Ovary (tissue), 10 donors: ENCODE measurements around the gene ANKRD31. TPM values are rescaled to one million over a fixed set of nuclear protein-coding genes. Genes with fewer than 3 reads are reported as not detected.

Experiments
- DNase-seq, 5 donors: peaks; one replicate each; pipeline ENCODE4 v3.0.0-alpha.2; 2019 to 2020
- H3K27ac ChIP-seq, 2 donors: fragments of 200-600 bp; one replicate each; pipeline versions ENCODE4 v1.5.1 to v1.8.0; 2019 to 2022
- H3K27me3 ChIP-seq: fragments of 200-600 bp; one replicate; pipeline ENCODE4 v1.8.0; 2022
- H3K36me3 ChIP-seq: fragments of 200-600 bp; sonication (generic); one replicate; pipeline ENCODE4 v1.5.1; 2019
- H3K4me1 ChIP-seq: one replicate; pipeline ENCODE4 v1.8.1; 2013; ENCODE audit warnings: mild to moderate bottlenecking, moderate library complexity; ENCODE audit not compliant: insufficient read depth
- H3K4me3 ChIP-seq: fragments of 200-600 bp; sonication (generic); one replicate; pipeline ENCODE4 v1.5.1; 2017
- H3K9me3 ChIP-seq, 2 donors: fragments of 200-600 bp in 1 of 2; sonication (generic) in 1 of 2; one replicate each; pipeline versions ENCODE4 v1.5.1 to v1.8.1; 2013 to 2019; ENCODE audit warnings: mild to moderate bottlenecking in 1 of 2, moderate library complexity in 1 of 2
- CTCF ChIP-seq, 3 donors: fragments of 450-650 bp in 2 of 3; fragments of 200-600 bp in 1 of 3; IDR thresholded peaks; one replicate each; pipeline versions ENCODE4 v1.5.1 to v1.8.0; 2016 to 2022; ENCODE audit warnings: antibody characterized with exemption in 3 of 3, mild to moderate bottlenecking in 1 of 3
- EP300 ChIP-seq: sonication (generic); formaldehyde crosslinking; IDR thresholded peaks from one replicate; pipeline ENCODE4 v1.6.1; 2017; ENCODE audit warnings: antibody characterized with exemption
- POLR2A ChIP-seq: fragments of 450-650 bp; IDR thresholded peaks from one replicate; pipeline ENCODE4 v1.6.1; 2017; ENCODE audit warnings: antibody characterized with exemption, mild to moderate bottlenecking, moderate library complexity
- WGBS, 3 donors: extraction: QIAGEN DNeasy Blood & Tissue Kit in 1 of 3; methylation state at CpG; one replicate each; pipeline versions ENCODE4 v1.1.5 to v1.1.7; 2013 to 2017; 5-methylcytosine and 5-hydroxymethylcytosine counted together
- intact Hi-C, 4 donors: fragments of 100-400 bp; cut with DNase I; formaldehyde crosslinking; loops; one replicate each; pipeline versions ENCODE4 v1.11.0 to v1.15.1; 2022 to 2023
- long read RNA-seq, 3 donors: library from polyadenylated mRNA in 2 of 3; unstranded in 2 of 3; transcript quantifications; one replicate each; pipeline ENCODE4 v2.0.0 and lab custom pipeline, GENCODE V29; 2021 to 2026
- polyA plus RNA-seq, 2 donors: library from polyadenylated mRNA; stranded (reverse); fragments of 200-250 nt in 1 of 2; fragments of 350-450 nt in 1 of 2; fragmentation: Illumina TruSeq in 1 of 2; extraction: RNeasy Lipid Tissue Mini Kit (QIAGEN cat#74804) in 1 of 2; gene quantifications; one replicate each; pipeline ENCODE4 v1.2.3, GENCODE V29; 2013 to 2014
- total RNA-seq, 7 donors: library from RNA; depleted of rRNA in 2 of 7; stranded (reverse); fragments of >200 nt in 2 of 7; fragmentation: NEBNext Ultra II Directional in 3 of 7; extraction: Animal tissue kit (Norgen Biotek cat#: 25700) in 3 of 7; gene quantifications; one replicate each; pipeline versions ENCODE4 v1.1.0 to v1.2.4, GENCODE V29; 2016 to 2023
- donor health status: DM: no; HTN: no; CAD: no; lungs with moderate emphysema.
- donor health status: DM: no; HTN: no; CAD: no.
- donor health status: Bipolar disorder and iron deficiency.
- donor health status: DM: yes; HTN: yes; CAD: no.
- donor health status: DM: no; HTN: no; CAD: no.
- donor health status: DM: yes; HTN: yes; CAD: no.

The ANKRD31 gene
- total RNA-seq (under 1 TPM; 0.13 to 0.55 (median 0.38) TPM), polyA plus RNA-seq (under 1 TPM; 0.11 to 0.28 TPM)
- long read RNA-seq, donor 1, partial matches to known transcripts = 1 of 2 reads
- long read RNA-seq, donor 1, other reads (novel, unspliced or antisense) = 1 of 2 reads
- long read RNA-seq, donor 2, partial matches to known transcripts = 8 of 8 reads
- long read RNA-seq, donor 2, other reads (novel, unspliced or antisense) = 0 of 8 reads
- long read RNA-seq, donor 3 = 0 reads

GRCh38 chr5:75236322-75237316 lies at the start of gene ANKRD31:
Gene ANKRD31, minus strand, starts transcription at chr5:75236878. Its CDS starts 192 bp downstream, at chr5:75236686.
- TF ChIP-seq CTCF (IDR thresholded peaks at IDR 0.05) = peak; percentile 86 to 96 (median 89)
- no peak for TF ChIP-seq POLR2A
- no peak for TF ChIP-seq EP300
- Histone ChIP-seq H3K27ac (peak within 1 kb of the TSS in 1 of 2 donors; percentile 67), H3K4me3 (peak within 1 kb of the TSS; percentile 57), H3K27me3 (no peaks in the 10 kb centered on the region), H3K36me3 (no peaks in the 10 kb centered on the region), H3K4me1 (peaks cover 1% of the 10 kb centered on the region), H3K9me3 (no peaks in the 10 kb centered on the region)
- 1 to 3% (median 2%) methylated on average over 58 of the region's 58 CpGs for WGBS, 3 donors
- intact Hi-C loops = loop anchor here in 2 of 4 donors (10.0 kb wide), 2 partner anchors 438 to 448 kb away; no protein-coding TSS in a partner anchor
- peak; percentile 81 to 92 (median 90) for DNase-seq

GRCh38 chr5:75286211-75286773 lies 49.6 kb upstream of the ANKRD31 start:
- no peak overlapping the region for H3K27ac ChIP-seq
- no peaks in the 10 kb centered on the region for H3K4me1 ChIP-seq
- intact Hi-C loops = no loop called here
- H3K27me3 ChIP-seq = no peaks in the 10 kb centered on the region
- WGBS, 3 donors = 7 to 41% (median 12%) methylated on average over 3 of the region's 3 CpGs
- TF ChIP-seq EP300 (no peak), POLR2A (no peak), CTCF (IDR thresholded peaks at IDR 0.05) (no peak)
- DNase-seq = no peak
- no peak overlapping the region for H3K4me3 ChIP-seq
- H3K9me3 ChIP-seq = no peaks in the 10 kb centered on the region
- H3K36me3 ChIP-seq = no peaks in the 10 kb centered on the region

- H3K4me3 ChIP-seq = no peak overlapping the region
- 92 to 95% (median 95%) methylated on average over 2 of the region's 2 CpGs for WGBS, 3 donors
- H3K9me3 ChIP-seq = no peaks in the 10 kb centered on the region
- TF ChIP-seq EP300 (no peak), POLR2A (no peak), CTCF (IDR thresholded peaks at IDR 0.05) (no peak)
- no peaks in the 10 kb centered on the region for H3K4me1 ChIP-seq
- H3K36me3 ChIP-seq = no peaks in the 10 kb centered on the region
- no peak overlapping the region for H3K27ac ChIP-seq
- intact Hi-C loops = no loop called here
- DNase-seq = no peak
- no peaks in the 10 kb centered on the region for H3K27me3 ChIP-seq
Observed at GRCh38 chr5:75282581-75282980, 45.9 kb upstream of the ANKRD31 start.

- DNase-seq = no peak
- Histone ChIP-seq H3K36me3 (no peaks in the 10 kb centered on the region), H3K9me3 (no peaks in the 10 kb centered on the region), H3K27me3 (no peaks in the 10 kb centered on the region), H3K27ac (no peak overlapping the region), H3K4me3 (no peak overlapping the region), H3K4me1 (no peaks in the 10 kb centered on the region)
- TF ChIP-seq POLR2A = no peak
- TF ChIP-seq CTCF (IDR thresholded peaks at IDR 0.05) = no peak
- no peak for TF ChIP-seq EP300
- WGBS, 3 donors = 85 to 93% (median 90%) methylated on average over 4 of the region's 4 CpGs
- intact Hi-C loops = no loop called here
Observed at GRCh38 chr5:75281716-75282465, 45.2 kb upstream of the ANKRD31 start.
